H1 (cell line): ENCODE measurements around the gene TMEM229B.

Experiments
- CHD2 ChIP-seq: IDR thresholded peaks from 2 replicates; pipeline ENCODE4 v1.6.1; 2012; ENCODE audit warnings: low read length, improper control_type of control experiment
- CTCF ChIP-seq, 3 experiments: IDR thresholded peaks; 1 replicate in 2 of 3; 2 replicates in 1 of 3; pipeline versions ENCODE4 v1.5.1 to v1.6.1; 2011; ENCODE audit warnings: low read length in 3 of 3, mild to moderate bottlenecking in 3 of 3, inconsistent platforms in 2 of 3, low read depth in 1 of 3, moderate library complexity in 1 of 3; ENCODE audit not compliant: insufficient read depth in 1 of 3; ENCODE audit errors: control extremely low read depth in 1 of 3
- EP300 ChIP-seq, 2 experiments: IDR thresholded peaks; 1 replicate in 1 of 2; 2 replicates in 1 of 2; pipeline ENCODE4 v1.6.1; 2011 to 2012; ENCODE audit warnings: low read depth in 2 of 2, low read length in 2 of 2, mild to moderate bottlenecking in 2 of 2, borderline replicate concordance in 1 of 2, inconsistent platforms in 1 of 2, moderate library complexity in 1 of 2
- EZH2 ChIP-seq: fragments of 200-600 bp; sonication (generic); IDR thresholded peaks from 2 replicates; pipeline ENCODE4 v1.7.1; 2012; ENCODE audit warnings: low read depth, mild to moderate bottlenecking, moderate library complexity, low read length, inconsistent platforms; ENCODE audit not compliant: severe bottlenecking
- JUN ChIP-seq: IDR thresholded peaks from 2 replicates; pipeline ENCODE4 v1.6.1; 2011; ENCODE audit warnings: low read depth, mild to moderate bottlenecking, improper control_type of control experiment, low read length
- POLR2A ChIP-seq, 2 experiments: IDR thresholded peaks; 1 replicate in 1 of 2; 2 replicates in 1 of 2; pipeline ENCODE4 v1.6.1; 2011; ENCODE audit warnings: low read depth in 2 of 2, low read length in 2 of 2, mild to moderate bottlenecking in 2 of 2; ENCODE audit errors: control extremely low read depth in 1 of 2
- RNF2 ChIP-seq: fragments of 200-900, 300-1000 bp; sonication (generic); IDR thresholded peaks from 2 replicates; pipeline ENCODE4 v1.7.1; 2016; ENCODE audit warnings: borderline replicate concordance, low read depth, mild to moderate bottlenecking, antibody characterized with exemption, low read length; ENCODE audit not compliant: poor library complexity, severe bottlenecking; ENCODE audit errors: missing control alignments
- RXRA ChIP-seq: IDR thresholded peaks from 2 replicates; pipeline ENCODE4 v1.6.1; 2011; ENCODE audit warnings: low read depth, mild to moderate bottlenecking, low read length, moderate library complexity; ENCODE audit not compliant: insufficient read depth
- SUZ12 ChIP-seq: fragments of 200-600 bp; sonication (generic); IDR thresholded peaks from 2 replicates; pipeline ENCODE4 v1.6.1; 2012; ENCODE audit warnings: mild to moderate bottlenecking, inconsistent platforms, low read length, moderate library complexity, mixed read lengths
- ZNF274 ChIP-seq: IDR thresholded peaks from 2 replicates; pipeline ENCODE4 v1.7.0; 2012; ENCODE audit warnings: low read length, borderline replicate concordance; ENCODE audit errors: extremely low read depth

GRCh38 chr14:67464377-67464776 is 24.1 kb downstream of the TMEM229B start:
- TF ChIP-seq SUZ12 (no peak), CTCF (IDR thresholded peaks at IDR 0.05; ENCODE audit: control extremely low read depth in 1 of 3, insufficient read depth in 1 of 3, low read depth in 1 of 3, low read length in 3 of 3) (no peak), POLR2A (IDR thresholded peaks at IDR 0.05; ENCODE audit: control extremely low read depth in 1 of 2, low read depth in 2 of 2, low read length in 2 of 2) (no peak), ZNF274 (no peak), EP300 (IDR thresholded peaks at IDR 0.05; ENCODE audit: borderline replicate concordance in 1 of 2, low read depth in 2 of 2, low read length in 2 of 2) (no peak), EZH2 (no peak), CHD2 (no peak), JUN (no peak), RXRA (no peak), RNF2 (no peak)
